CD14-positive monocyte (primary cell): ENCODE results near the gene LPCAT3. TPM values are rescaled to one million over a fixed set of nuclear protein-coding genes. Genes with fewer than 3 reads are reported as not detected.

ENCODE experiments used
- DNase-seq, 3 donors: peaks; one replicate each; pipeline ENCODE4 v3.0.0-alpha.2; 2011 to 2022
- H2AFZ ChIP-seq: 2 replicates; pipeline ENCODE4 v1.6.0; 2012; ENCODE audit warnings: mild to moderate bottlenecking, low read depth, low read length, inconsistent platforms; ENCODE audit not compliant: insufficient read depth, poor library complexity, severe bottlenecking
- H3K27ac ChIP-seq, 2 donors: 1 replicate in 1 of 2; 2 replicates in 1 of 2; pipeline ENCODE4 v1.5.1; 2012 to 2013; ENCODE audit warnings: low read length in 2 of 2, control low read depth in 1 of 2, inconsistent platforms in 1 of 2, low read depth in 1 of 2, mild to moderate bottlenecking in 1 of 2
- H3K27me3 ChIP-seq, 2 donors: one replicate each; pipeline versions ENCODE4 v1.6.0 to v1.6.1; 2011 to 2013; ENCODE audit warnings: low read length in 2 of 2; ENCODE audit not compliant: control insufficient read depth in 2 of 2, insufficient read depth in 2 of 2
- H3K36me3 ChIP-seq, 2 donors: replicated peaks in 1 of 2; 1 replicate in 1 of 2; 2 replicates in 1 of 2; pipeline versions ENCODE4 v1.5.1 to v1.6.1; 2012 to 2013; ENCODE audit warnings: low read length in 2 of 2, control low read depth in 1 of 2, inconsistent platforms in 1 of 2, mild to moderate bottlenecking in 1 of 2; ENCODE audit not compliant: insufficient read depth in 2 of 2, control insufficient read depth in 1 of 2
- H3K4me1 ChIP-seq, 2 donors: 1 replicate in 1 of 2; 2 replicates in 1 of 2; pipeline versions ENCODE4 v1.5.1 to v1.6.1; 2012 to 2013; ENCODE audit warnings: low read length in 2 of 2, control low read depth in 1 of 2, inconsistent platforms in 1 of 2, mild to moderate bottlenecking in 1 of 2, moderate library complexity in 1 of 2; ENCODE audit not compliant: insufficient read depth in 2 of 2, control insufficient read depth in 1 of 2
- H3K4me2 ChIP-seq: replicated peaks from 2 replicates; pipeline ENCODE3; 2012; ENCODE audit warnings: low read length, moderate library complexity, mild to moderate bottlenecking; ENCODE audit not compliant: poor library complexity, severe bottlenecking; ENCODE audit errors: extremely low read depth
- H3K4me3 ChIP-seq, 3 experiments: fragments of 200-600 bp in 1 of 3; sonication (generic) in 1 of 3; replicated peaks in 1 of 3; 1 replicate in 2 of 3; 2 replicates in 1 of 3; pipeline ENCODE4 v1.5.1; 2011 to 2013; ENCODE audit warnings: low read length in 3 of 3, mild to moderate bottlenecking in 3 of 3, control low read depth in 2 of 3, low read depth in 2 of 3, inconsistent platforms in 1 of 3, moderate library complexity in 1 of 3
- H3K79me2 ChIP-seq: 2 replicates; pipeline ENCODE4 v1.6.0; 2012; ENCODE audit warnings: mild to moderate bottlenecking, control low read depth, inconsistent platforms, low read length, moderate library complexity; ENCODE audit not compliant: insufficient read depth
- H3K9ac ChIP-seq: 2 replicates; pipeline ENCODE4 v1.6.0; 2017; ENCODE audit warnings: low read length, mild to moderate bottlenecking; ENCODE audit not compliant: insufficient read depth, poor library complexity, severe bottlenecking
- H3K9me3 ChIP-seq, 2 donors: replicated peaks in 1 of 2; 1 replicate in 1 of 2; 2 replicates in 1 of 2; pipeline versions ENCODE4 v1.5.1 to v1.6.1; 2012 to 2013; ENCODE audit warnings: low read length in 2 of 2, control low read depth in 1 of 2; ENCODE audit not compliant: control insufficient read depth in 1 of 2, insufficient read depth in 1 of 2
- H4K20me1 ChIP-seq: 2 replicates; pipeline ENCODE4 v1.6.0; 2012; ENCODE audit warnings: mild to moderate bottlenecking, low read length, control low read depth, moderate library complexity; ENCODE audit not compliant: insufficient read depth
- H3K27ac Mint-ChIP-seq, 7 donors: one replicate each; pipeline ENCODE4 v1.8.0; 2020; ENCODE audit warnings: mild to moderate bottlenecking in 7 of 7, mixed read lengths in 7 of 7, moderate library complexity in 6 of 7, inconsistent platforms in 2 of 7
- H3K27me3 Mint-ChIP-seq, 3 donors: one replicate each; pipeline ENCODE4 v1.8.0; 2021 to 2022; ENCODE audit warnings: low read depth in 3 of 3, mild to moderate bottlenecking in 3 of 3, mixed read lengths in 3 of 3, moderate library complexity in 3 of 3, inconsistent platforms in 1 of 3
- H3K36me3 Mint-ChIP-seq, 2 donors: one replicate each; pipeline ENCODE4 v1.8.0; 2020; ENCODE audit warnings: mixed read lengths in 2 of 2, inconsistent platforms in 1 of 2, mild to moderate bottlenecking in 1 of 2
- H3K4me1 Mint-ChIP-seq: one replicate; pipeline ENCODE4 v1.8.0; 2020; ENCODE audit warnings: mild to moderate bottlenecking, mixed read lengths
- H3K4me3 Mint-ChIP-seq, 2 donors: one replicate each; pipeline ENCODE4 v1.8.0; 2020; ENCODE audit warnings: mild to moderate bottlenecking in 2 of 2, mixed read lengths in 2 of 2, moderate library complexity in 1 of 2
- H3K9me3 Mint-ChIP-seq, 7 donors: one replicate each; pipeline ENCODE4 v1.8.0; 2020 to 2022; ENCODE audit warnings: mixed read lengths in 7 of 7, mild to moderate bottlenecking in 6 of 7, moderate library complexity in 6 of 7, inconsistent platforms in 2 of 7
- WGBS: methylation state at CpG from one replicate; pipeline ENCODE4 v1.1.5; 2013; ENCODE audit warnings: missing lambda C conversion rate; ENCODE audit not compliant: insufficient coverage; 5-methylcytosine and 5-hydroxymethylcytosine counted together
- intact Hi-C, 2 donors: fragments of 100-400 bp; cut with micrococcal nuclease; formaldehyde crosslinking; loops; one replicate each; pipeline versions ENCODE4 v1.15.0 to v1.15.1; 2023
- polyA plus RNA-seq, 3 donors: library from polyadenylated mRNA; depleted of rRNA in 1 of 3; unstranded in 2 of 3; stranded (reverse) in 1 of 3; fragments of 300-500 nt in 2 of 3; fragments of >200 nt in 1 of 3; fragmentation: Illumina TruSeq in 2 of 3; gene quantifications; 1 replicate in 2 of 3; 2 replicates in 1 of 3; pipeline ENCODE4 v1.2.3, GENCODE V29; 2012 to 2021
- TF ChIP-seq, protein P1 (sequence below): fragments of 200-600 bp; IDR thresholded peaks from one replicate; pipeline ENCODE4 v1.8.0; 2022; ENCODE audit warnings: antibody characterized with exemption, mild to moderate bottlenecking

The LPCAT3 gene
- polyA plus RNA-seq, 3 donors = 50.9 to 62.7 (median 54.1) TPM

DNA sequence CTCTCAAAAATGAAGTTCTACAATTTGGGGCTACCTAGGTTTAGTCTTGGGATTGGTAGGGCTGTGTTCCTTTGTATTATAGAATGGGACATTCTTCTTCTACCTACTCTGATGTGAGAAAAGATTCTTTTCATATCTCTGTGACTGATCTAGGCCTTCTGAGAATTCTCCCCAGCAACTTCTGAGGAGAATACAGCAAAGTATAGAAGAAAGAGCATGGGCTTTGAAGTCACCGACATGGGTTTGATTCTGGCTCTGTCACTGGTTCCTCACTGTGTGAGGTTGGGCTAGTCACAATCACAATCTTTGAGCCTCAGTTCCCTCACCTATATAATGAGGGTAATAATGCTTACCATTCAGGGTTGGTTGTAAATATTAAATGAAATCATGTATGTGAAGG, 85.5 kb downstream of the LPCAT3 start:
- H3K79me2 ChIP-seq = peaks cover 28% of the 10 kb centered on the region
- Mint-ChIP-seq H3K27ac (no peak overlapping the region), H3K27me3 (peaks cover 11 to 27% (median 24%) of the 10 kb centered on the region in 3 donors), H3K4me1 (peaks cover 48% of the 10 kb centered on the region), H3K9me3 (peaks cover 0 to 5% (median 0%) of the 10 kb centered on the region in 7 donors), H3K4me3 (no peak overlapping the region), H3K36me3 (peaks cover 18 to 27% of the 10 kb centered on the region in 2 donors)
- H3K4me1 ChIP-seq = peaks cover 49 to 52% of the 10 kb centered on the region in 2 donors
- H3K27me3 ChIP-seq = peaks cover 0 to 15% of the 10 kb centered on the region in 2 donors
- H3K27ac ChIP-seq = no peak overlapping the region
- TF ChIP-seq, protein P1, sequence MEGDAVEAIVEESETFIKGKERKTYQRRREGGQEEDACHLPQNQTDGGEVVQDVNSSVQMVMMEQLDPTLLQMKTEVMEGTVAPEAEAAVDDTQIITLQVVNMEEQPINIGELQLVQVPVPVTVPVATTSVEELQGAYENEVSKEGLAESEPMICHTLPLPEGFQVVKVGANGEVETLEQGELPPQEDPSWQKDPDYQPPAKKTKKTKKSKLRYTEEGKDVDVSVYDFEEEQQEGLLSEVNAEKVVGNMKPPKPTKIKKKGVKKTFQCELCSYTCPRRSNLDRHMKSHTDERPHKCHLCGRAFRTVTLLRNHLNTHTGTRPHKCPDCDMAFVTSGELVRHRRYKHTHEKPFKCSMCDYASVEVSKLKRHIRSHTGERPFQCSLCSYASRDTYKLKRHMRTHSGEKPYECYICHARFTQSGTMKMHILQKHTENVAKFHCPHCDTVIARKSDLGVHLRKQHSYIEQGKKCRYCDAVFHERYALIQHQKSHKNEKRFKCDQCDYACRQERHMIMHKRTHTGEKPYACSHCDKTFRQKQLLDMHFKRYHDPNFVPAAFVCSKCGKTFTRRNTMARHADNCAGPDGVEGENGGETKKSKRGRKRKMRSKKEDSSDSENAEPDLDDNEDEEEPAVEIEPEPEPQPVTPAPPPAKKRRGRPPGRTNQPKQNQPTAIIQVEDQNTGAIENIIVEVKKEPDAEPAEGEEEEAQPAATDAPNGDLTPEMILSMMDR = no peak
- no peak overlapping the region for H3K9ac ChIP-seq
- no peak overlapping the region for H3K4me3 ChIP-seq
- DNase-seq = no peak
- H3K36me3 ChIP-seq = no peaks in the 10 kb centered on the region
- no peak overlapping the region for H3K4me2 ChIP-seq
- WGBS = no CpG with 5 or more reads among the region's 1 CpG
- H2AFZ ChIP-seq = no peak overlapping the region
- intact Hi-C loops = no loop called here
- no peaks in the 10 kb centered on the region for H4K20me1 ChIP-seq
- H3K9me3 ChIP-seq = no peaks in the 10 kb centered on the region

DNA sequence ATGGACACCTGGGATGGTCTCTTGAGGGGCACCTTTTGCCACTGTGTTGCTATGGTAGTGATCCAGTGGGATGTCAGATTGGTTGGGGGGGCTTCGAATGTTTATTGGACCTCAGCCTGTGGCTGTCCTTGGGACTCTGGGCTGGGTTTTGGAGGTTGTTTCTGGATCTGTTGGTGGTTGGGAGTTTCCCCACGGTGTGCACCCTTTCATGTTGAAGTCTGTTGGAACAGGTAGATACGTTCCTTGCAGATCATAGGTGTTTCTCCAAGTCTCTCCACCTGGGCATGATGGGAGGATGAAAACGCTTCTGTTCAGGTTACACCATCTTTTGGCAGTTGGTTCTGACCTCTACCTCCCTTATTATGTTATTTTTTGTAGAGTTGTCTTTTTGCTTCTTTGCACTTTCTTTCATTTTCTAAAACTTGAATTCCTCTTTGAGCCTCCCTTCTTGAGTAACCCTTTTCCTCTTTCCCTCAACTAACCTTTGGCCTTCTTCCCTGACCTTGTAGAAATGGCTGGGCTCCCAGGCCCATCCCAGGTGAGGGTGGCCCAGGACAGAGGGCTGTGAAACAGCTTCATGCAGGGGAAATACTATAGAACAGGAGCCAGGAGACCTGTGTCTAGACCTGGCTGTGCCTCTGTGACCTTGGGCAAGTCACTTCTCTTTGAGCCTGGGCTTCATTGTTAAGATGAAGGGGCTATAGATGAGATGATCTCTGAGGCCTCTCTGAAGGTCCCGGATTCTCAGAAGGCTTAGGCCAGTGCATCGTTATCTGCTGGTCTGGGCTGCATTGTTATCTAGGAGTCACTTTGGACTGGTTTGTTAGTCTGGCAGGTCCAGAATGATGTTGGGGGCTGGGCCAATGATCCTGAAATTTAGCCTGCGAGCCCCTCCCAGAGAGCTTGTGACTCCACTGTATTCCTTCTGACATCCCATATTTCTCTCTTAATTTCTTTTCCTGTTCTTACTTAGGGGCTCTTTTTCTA, 88.5 kb downstream of the LPCAT3 start:
- DNase-seq = no peak
- H3K9ac ChIP-seq = peak overlapping the region; percentile 65

More for the DNA sequence above, 88.5 kb downstream of the LPCAT3 start:
- H3K27ac ChIP-seq = no peak overlapping the region
- Mint-ChIP-seq H3K36me3 (peaks cover 16 to 21% of the 10 kb centered on the region in 2 donors), H3K9me3 (peaks cover 0 to 5% (median 2%) of the 10 kb centered on the region in 7 donors), H3K27me3 (peaks cover 32 to 55% (median 43%) of the 10 kb centered on the region in 3 donors), H3K4me1 (peaks cover 38% of the 10 kb centered on the region), H3K27ac (peak overlapping the region in 4 of 7 donors; percentile 38 to 73 (median 60)), H3K4me3 (peak overlapping the region; percentile 89 to 93)
- H3K4me2 ChIP-seq = peak overlapping the region; percentile 88
- H4K20me1 ChIP-seq = no peaks in the 10 kb centered on the region
- H3K4me1 ChIP-seq = peaks cover 29 to 34% of the 10 kb centered on the region in 2 donors
- H2AFZ ChIP-seq = no peak overlapping the region
- TF ChIP-seq, protein P1 = no peak
- peaks cover 17% of the 10 kb centered on the region for H3K79me2 ChIP-seq
- 92% methylated on average over 3 of the region's 7 CpGs for WGBS
- peaks cover 3 to 37% of the 10 kb centered on the region in 2 donors for H3K27me3 ChIP-seq
- no peaks in the 10 kb centered on the region for H3K36me3 ChIP-seq
- intact Hi-C loops = no loop called here
- no peaks in the 10 kb centered on the region for H3K9me3 ChIP-seq
- peak overlapping the region in 1 of 3 experiments; percentile 80 for H3K4me3 ChIP-seq
